Neural cell (in vitro differentiated cells): ENCODE measurements around the gene ABHD17C. TPM values are rescaled to one million over a fixed set of nuclear protein-coding genes. Genes with fewer than 3 reads are reported as not detected.

Experiments
- H2AFZ ChIP-seq: fragments of 200-600, 300-800 bp; sonication (generic), shearing (Covaris generic); 2 replicates; pipeline ENCODE4 v1.6.0; 2014; ENCODE audit warnings: low read depth, mild to moderate bottlenecking, antibody characterized with exemption, low read length, moderate library complexity
- H3F3A ChIP-seq: fragments of 200-600 bp; shearing (Covaris generic); 2 replicates; pipeline ENCODE4 v1.6.1; 2016; ENCODE audit warnings: mild to moderate bottlenecking, moderate library complexity, mixed read lengths, antibody characterized with exemption, low read length; ENCODE audit not compliant: insufficient read depth, poor library complexity, severe bottlenecking
- H3K27ac ChIP-seq: fragments of 200-600, 300-800 bp; sonication (generic), shearing (Covaris generic); 2 replicates; pipeline ENCODE4 v1.5.1; 2014; ENCODE audit warnings: mild to moderate bottlenecking, low read length, moderate library complexity
- H3K27me3 ChIP-seq: fragments of 300-800, 200-600 bp; sonication (generic), shearing (Covaris generic); 2 replicates; pipeline ENCODE4 v1.6.0; 2014; ENCODE audit warnings: mild to moderate bottlenecking, low read depth, low read length, moderate library complexity; ENCODE audit not compliant: insufficient read depth
- H3K36me3 ChIP-seq: fragments of 300-800, 200-600 bp; sonication (generic), shearing (Covaris generic); 2 replicates; pipeline ENCODE4 v1.5.1; 2014; ENCODE audit warnings: mild to moderate bottlenecking, antibody characterized with exemption, low read length, moderate library complexity; ENCODE audit not compliant: insufficient read depth
- H3K4me2 ChIP-seq: fragments of 300-800, 200-600 bp; sonication (generic), shearing (Covaris generic); 2 replicates; pipeline ENCODE4 v1.6.0; 2014; ENCODE audit warnings: mild to moderate bottlenecking, low read length
- H3K4me3 ChIP-seq: fragments of 300-800, 200-600 bp; sonication (generic), shearing (Covaris generic); 2 replicates; pipeline ENCODE4 v1.5.1; 2014; ENCODE audit warnings: mild to moderate bottlenecking, low read length, moderate library complexity
- H3K79me2 ChIP-seq: fragments of 200-600 bp; shearing (Covaris generic); replicated peaks from 2 replicates; pipeline ENCODE4 v1.6.0; 2014; ENCODE audit warnings: mild to moderate bottlenecking, low read length, moderate library complexity; ENCODE audit not compliant: insufficient read depth
- H3K9ac ChIP-seq: fragments of 300-800, 200-600 bp; sonication (generic), shearing (Covaris generic); 2 replicates; pipeline ENCODE4 v1.6.1; 2016; ENCODE audit warnings: mild to moderate bottlenecking, low read length, mixed read lengths
- H3K9me2 ChIP-seq: fragments of 200-600 bp; shearing (Covaris generic); 2 replicates; pipeline ENCODE4 v1.6.1; 2016; ENCODE audit warnings: mild to moderate bottlenecking, low read length, mixed read lengths; ENCODE audit not compliant: insufficient read depth
- H3K9me3 ChIP-seq: fragments of 200-600, 300-800 bp; sonication (generic), shearing (Covaris generic); 2 replicates; pipeline ENCODE4 v1.6.1; 2016; ENCODE audit warnings: mild to moderate bottlenecking, mixed run types, low read length, moderate library complexity, mixed read lengths
- H4K20me1 ChIP-seq: fragments of 200-600 bp; shearing (Covaris generic); 2 replicates; pipeline ENCODE4 v1.6.1; 2016; ENCODE audit warnings: mild to moderate bottlenecking, mixed run types; ENCODE audit not compliant: insufficient read depth
- CTCF ChIP-seq: fragments of 450-650 bp; IDR thresholded peaks from 2 replicates; pipeline ENCODE4 v1.5.1; 2014; ENCODE audit warnings: antibody characterized with exemption, mild to moderate bottlenecking, moderate library complexity; ENCODE audit not compliant: poor library complexity, severe bottlenecking
- EP300 ChIP-seq: fragments of 450-650 bp; conservative IDR thresholded peaks from 2 replicates; pipeline ENCODE4 v1.6.1; 2014; ENCODE audit warnings: antibody characterized with exemption, mild to moderate bottlenecking, moderate library complexity; ENCODE audit not compliant: poor library complexity, severe bottlenecking
- EZH2 ChIP-seq: fragments of 200-600, 300-800 bp; shearing (Covaris generic), sonication (generic); IDR thresholded peaks from 2 replicates; pipeline ENCODE4 v1.6.1; 2014; ENCODE audit warnings: antibody characterized with exemption, low read length, borderline replicate concordance, mild to moderate bottlenecking; ENCODE audit not compliant: insufficient read depth, poor library complexity, severe bottlenecking
- MXI1 ChIP-seq: fragments of 450-650 bp; conservative IDR thresholded peaks from 2 replicates; pipeline ENCODE4 v1.6.1; 2014; ENCODE audit warnings: antibody characterized with exemption, mild to moderate bottlenecking; ENCODE audit not compliant: poor library complexity, severe bottlenecking
- POLR2AphosphoS5 ChIP-seq: IDR thresholded peaks from 2 replicates; pipeline ENCODE4 v1.6.1; 2012
- RAD21 ChIP-seq: fragments of 450-650 bp; conservative IDR thresholded peaks from 2 replicates; pipeline ENCODE4 v1.6.1; 2014; ENCODE audit warnings: antibody characterized with exemption, mild to moderate bottlenecking, moderate library complexity
- SMC3 ChIP-seq: fragments of 450-650 bp; conservative IDR thresholded peaks from 2 replicates; pipeline ENCODE4 v1.6.1; 2014; ENCODE audit warnings: antibody characterized with exemption, mild to moderate bottlenecking, moderate library complexity; ENCODE audit not compliant: poor library complexity
- TAF1 ChIP-seq: IDR thresholded peaks from 2 replicates; pipeline ENCODE4 v1.6.1; 2012; ENCODE audit warnings: low read depth
- polyA plus RNA-seq: library from polyadenylated mRNA; depleted of rRNA; stranded (reverse); fragments of >200 nt; gene quantifications from 2 replicates; pipeline ENCODE4 v1.2.3, GENCODE V29; 2014
- TF ChIP-seq, protein P1 (sequence below): IDR thresholded peaks from 2 replicates; pipeline ENCODE4 v1.6.1; 2012; ENCODE audit warnings: borderline replicate concordance

ABHD17C gene
- polyA plus RNA-seq, 1 donor from 2014 or later = 18.3 TPM

- Histone ChIP-seq H3K4me3 (peak overlapping the region; percentile 96), H3K9ac (peak overlapping the region; percentile 80), H4K20me1 (peaks cover 6% of the 10 kb centered on the region), H3K79me2 (peaks cover 29% of the 10 kb centered on the region), H3K9me3 (no peaks in the 10 kb centered on the region), H3K27ac (peak overlapping the region; percentile 65), H3F3A (no peaks in the 10 kb centered on the region), H3K9me2 (no peaks in the 10 kb centered on the region), H3K36me3 (no peaks in the 10 kb centered on the region), H2AFZ (peak overlapping the region; percentile 32), H3K27me3 (no peaks in the 10 kb centered on the region), H3K4me2 (peak overlapping the region; percentile 98)
- TF ChIP-seq SMC3 (peak; percentile 7), EZH2 (no peak), EP300 (no peak), MXI1 (no peak), TAF1 (no peak), CTCF (no peak), RAD21 (no peak)
Measured at GRCh38 chr15:80695911-80696661, 976 bp downstream of the ABHD17C start.

- peaks cover 32% of the 10 kb centered on the region for H3K79me2 ChIP-seq
Measured at GRCh38 chr15:80697075-80697685, 2.1 kb downstream of the ABHD17C start.

More at GRCh38 chr15:80697075-80697685, 2.1 kb downstream of the ABHD17C start:
- Histone ChIP-seq H3K9me2 (no peaks in the 10 kb centered on the region), H3K27me3 (no peaks in the 10 kb centered on the region), H3K4me2 (peak overlapping the region; percentile 98), H3K9me3 (no peaks in the 10 kb centered on the region), H3K36me3 (no peaks in the 10 kb centered on the region), H3K9ac (peak overlapping the region; percentile 80), H3K27ac (no peak overlapping the region), H3K4me3 (peak overlapping the region; percentile 96), H4K20me1 (peaks cover 6% of the 10 kb centered on the region), H2AFZ (no peak overlapping the region), H3F3A (no peaks in the 10 kb centered on the region)
- TF ChIP-seq, protein P1, sequence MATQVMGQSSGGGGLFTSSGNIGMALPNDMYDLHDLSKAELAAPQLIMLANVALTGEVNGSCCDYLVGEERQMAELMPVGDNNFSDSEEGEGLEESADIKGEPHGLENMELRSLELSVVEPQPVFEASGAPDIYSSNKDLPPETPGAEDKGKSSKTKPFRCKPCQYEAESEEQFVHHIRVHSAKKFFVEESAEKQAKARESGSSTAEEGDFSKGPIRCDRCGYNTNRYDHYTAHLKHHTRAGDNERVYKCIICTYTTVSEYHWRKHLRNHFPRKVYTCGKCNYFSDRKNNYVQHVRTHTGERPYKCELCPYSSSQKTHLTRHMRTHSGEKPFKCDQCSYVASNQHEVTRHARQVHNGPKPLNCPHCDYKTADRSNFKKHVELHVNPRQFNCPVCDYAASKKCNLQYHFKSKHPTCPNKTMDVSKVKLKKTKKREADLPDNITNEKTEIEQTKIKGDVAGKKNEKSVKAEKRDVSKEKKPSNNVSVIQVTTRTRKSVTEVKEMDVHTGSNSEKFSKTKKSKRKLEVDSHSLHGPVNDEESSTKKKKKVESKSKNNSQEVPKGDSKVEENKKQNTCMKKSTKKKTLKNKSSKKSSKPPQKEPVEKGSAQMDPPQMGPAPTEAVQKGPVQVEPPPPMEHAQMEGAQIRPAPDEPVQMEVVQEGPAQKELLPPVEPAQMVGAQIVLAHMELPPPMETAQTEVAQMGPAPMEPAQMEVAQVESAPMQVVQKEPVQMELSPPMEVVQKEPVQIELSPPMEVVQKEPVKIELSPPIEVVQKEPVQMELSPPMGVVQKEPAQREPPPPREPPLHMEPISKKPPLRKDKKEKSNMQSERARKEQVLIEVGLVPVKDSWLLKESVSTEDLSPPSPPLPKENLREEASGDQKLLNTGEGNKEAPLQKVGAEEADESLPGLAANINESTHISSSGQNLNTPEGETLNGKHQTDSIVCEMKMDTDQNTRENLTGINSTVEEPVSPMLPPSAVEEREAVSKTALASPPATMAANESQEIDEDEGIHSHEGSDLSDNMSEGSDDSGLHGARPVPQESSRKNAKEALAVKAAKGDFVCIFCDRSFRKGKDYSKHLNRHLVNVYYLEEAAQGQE = no peak
- TF ChIP-seq EP300 (no peak), TAF1 (no peak), MXI1 (no peak), EZH2 (no peak), POLR2AphosphoS5 (no peak), SMC3 (no peak), RAD21 (no peak), CTCF (no peak)
